Psoas muscle (tissue), 8 donors: Measurements from ENCODE around the gene PGM1. TPM values are rescaled to one million over a fixed set of nuclear protein-coding genes. Genes with fewer than 3 reads are reported as not detected.

Experiments
- ATAC-seq, 4 donors: fragments of 200-7000 bp; cut with Tn5 transposase; one replicate each; pipeline ENCODE4 v1.9.1; 2020; ENCODE audit warnings: moderate library complexity in 3 of 4, mild to moderate bottlenecking in 2 of 4
- DNase-seq, 2 donors: peaks; one replicate each; pipeline ENCODE4 v3.0.0-alpha.2; 2020
- H3K27ac ChIP-seq: fragments of 200-600 bp; one replicate; pipeline ENCODE4 v1.8.0; 2022
- H3K27me3 ChIP-seq, 3 donors: fragments of 200-600 bp in 1 of 3; one replicate each; pipeline versions ENCODE4 v1.6.1 to v1.8.0; 2013 to 2022; ENCODE audit warnings: low read length in 2 of 3, mild to moderate bottlenecking in 2 of 3, moderate library complexity in 1 of 3; ENCODE audit not compliant: insufficient read depth in 3 of 3
- H3K36me3 ChIP-seq, 2 donors: fragments of 200-600 bp in 1 of 2; one replicate each; pipeline versions ENCODE4 v1.6.1 to v1.8.0; 2013 to 2022; ENCODE audit warnings: low read depth in 1 of 2, mild to moderate bottlenecking in 1 of 2, moderate library complexity in 1 of 2; ENCODE audit not compliant: insufficient read depth in 1 of 2
- H3K4me1 ChIP-seq: fragments of 200-600 bp; one replicate; pipeline ENCODE4 v1.8.0; 2022
- H3K4me3 ChIP-seq: fragments of 200-600 bp; one replicate; pipeline ENCODE4 v1.8.0; 2022; ENCODE audit warnings: mild to moderate bottlenecking
- H3K9me3 ChIP-seq: fragments of 200-600 bp; one replicate; pipeline ENCODE4 v1.8.0; 2022
- WGBS, 3 donors: extraction: QIAGEN DNeasy Blood & Tissue Kit; methylation state at CpG; one replicate each; pipeline versions ENCODE4 v1.1.6 to v1.1.7; 2013; 5-methylcytosine and 5-hydroxymethylcytosine counted together
- intact Hi-C, 2 donors: fragments of 100-400 bp; cut with DNase I; formaldehyde crosslinking; loops; one replicate each; pipeline versions ENCODE4 v1.11.0 to v1.14.2; 2022
- polyA plus RNA-seq, 3 donors: library from polyadenylated mRNA; stranded (reverse); fragments of 200-250 nt; gene quantifications; one replicate each; pipeline ENCODE4 v1.2.3, GENCODE V29; 2013
- total RNA-seq, 4 donors: library from RNA; stranded (reverse); fragmentation: NEBNext Ultra II Directional in 2 of 4; extraction: Animal tissue kit (Norgen Biotek cat#: 25700) in 2 of 4; gene quantifications; one replicate each; pipeline versions ENCODE4 v1.2.1 to v1.2.4, GENCODE V29; 2021 to 2023
- TF ChIP-seq, protein P1 (sequence below): fragments of 200-600 bp; IDR thresholded peaks from one replicate; pipeline ENCODE4 v1.8.0; 2022; ENCODE audit warnings: antibody characterized with exemption
- donor health status: healthy with polysubstance abuse.
- donor health status: DM: no; HTN: no; CAD: no; lungs with moderate emphysema.
- donor health status: Bipolar disorder and iron deficiency.
- donor health status: healthy.
- donor health status: DM: yes; HTN: yes; CAD: no.
- donor health status: DM: no; HTN: no; CAD: no.
- donor health status: DM: no; HTN: no; CAD: no.
- donor health status: DM: yes; HTN: yes; CAD: no.

The PGM1 gene
- total and polyA plus RNA-seq, 7 donors = 59.6 to 543 (median 364) TPM

DNA sequence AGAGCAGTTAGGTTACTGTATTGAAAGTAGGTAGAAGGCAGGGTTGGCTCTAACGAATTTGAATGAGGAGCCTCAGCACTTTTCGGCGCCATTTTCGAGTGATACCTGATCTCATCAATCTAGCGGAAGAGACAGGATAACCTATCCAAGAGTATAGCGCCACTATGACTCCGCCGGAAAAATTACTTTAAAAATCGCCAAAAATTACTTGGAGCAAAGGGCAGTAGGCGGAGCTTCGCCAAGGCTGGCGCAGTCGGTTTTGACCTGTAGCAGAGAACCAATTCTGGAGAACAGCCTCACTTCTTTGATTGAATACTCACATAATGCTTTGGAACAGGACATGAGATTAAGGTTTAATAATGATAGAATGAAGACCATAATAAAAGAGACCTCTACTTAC is 44.3 kb upstream of the PGM1 start:
- 95 to 96% (median 96%) methylated on average over 13 of the region's 13 CpGs for WGBS, 3 donors
- intact Hi-C loops = no loop called here

GRCh38 chr1:63555480-63555879 is 37.7 kb upstream of the PGM1 start:
- no peak overlapping the region for H3K27ac ChIP-seq
- no peaks in the 10 kb centered on the region for H3K9me3 ChIP-seq
- H3K27me3 ChIP-seq = no peaks in the 10 kb centered on the region
- intact Hi-C loops = no loop called here
- TF ChIP-seq, protein P1, sequence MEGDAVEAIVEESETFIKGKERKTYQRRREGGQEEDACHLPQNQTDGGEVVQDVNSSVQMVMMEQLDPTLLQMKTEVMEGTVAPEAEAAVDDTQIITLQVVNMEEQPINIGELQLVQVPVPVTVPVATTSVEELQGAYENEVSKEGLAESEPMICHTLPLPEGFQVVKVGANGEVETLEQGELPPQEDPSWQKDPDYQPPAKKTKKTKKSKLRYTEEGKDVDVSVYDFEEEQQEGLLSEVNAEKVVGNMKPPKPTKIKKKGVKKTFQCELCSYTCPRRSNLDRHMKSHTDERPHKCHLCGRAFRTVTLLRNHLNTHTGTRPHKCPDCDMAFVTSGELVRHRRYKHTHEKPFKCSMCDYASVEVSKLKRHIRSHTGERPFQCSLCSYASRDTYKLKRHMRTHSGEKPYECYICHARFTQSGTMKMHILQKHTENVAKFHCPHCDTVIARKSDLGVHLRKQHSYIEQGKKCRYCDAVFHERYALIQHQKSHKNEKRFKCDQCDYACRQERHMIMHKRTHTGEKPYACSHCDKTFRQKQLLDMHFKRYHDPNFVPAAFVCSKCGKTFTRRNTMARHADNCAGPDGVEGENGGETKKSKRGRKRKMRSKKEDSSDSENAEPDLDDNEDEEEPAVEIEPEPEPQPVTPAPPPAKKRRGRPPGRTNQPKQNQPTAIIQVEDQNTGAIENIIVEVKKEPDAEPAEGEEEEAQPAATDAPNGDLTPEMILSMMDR = no peak
- DNase-seq = no peak
- ATAC-seq = no peak
- no peaks in the 10 kb centered on the region for H3K4me1 ChIP-seq
- H3K4me3 ChIP-seq = no peak overlapping the region
- H3K36me3 ChIP-seq = peaks cover 0 to 17% of the 10 kb centered on the region in 2 donors

More for the DNA sequence above, 44.3 kb upstream of the PGM1 start:
- TF ChIP-seq, protein P1 = no peak
- Histone ChIP-seq H3K27me3 (no peaks in the 10 kb centered on the region), H3K4me3 (peak overlapping the region; percentile 52), H3K9me3 (no peaks in the 10 kb centered on the region), H3K4me1 (no peaks in the 10 kb centered on the region), H3K36me3 (peaks cover 0 to 20% of the 10 kb centered on the region in 2 donors), H3K27ac (peak overlapping the region; percentile 61)
- DNase-seq (no peak), ATAC-seq (no peak)

- no peak overlapping the region for H3K27ac ChIP-seq
- intact Hi-C loops = no loop called here
- ATAC-seq = peak in 1 of 4 donors; percentile 54
- no peak overlapping the region for H3K4me3 ChIP-seq
- TF ChIP-seq, protein P1 = peak; percentile 42
- H3K4me1 ChIP-seq = no peaks in the 10 kb centered on the region
- no peaks in the 10 kb centered on the region for H3K27me3 ChIP-seq
- no peaks in the 10 kb centered on the region for H3K9me3 ChIP-seq
- 75 to 79% (median 78%) methylated on average over 6 of the region's 6 CpGs for WGBS, 3 donors
- peaks cover 0 to 12% of the 10 kb centered on the region in 2 donors for H3K36me3 ChIP-seq
- DNase-seq = no peak
Observed at GRCh38 chr1:63557365-63557987, 35.7 kb upstream of the PGM1 start.

DNA sequence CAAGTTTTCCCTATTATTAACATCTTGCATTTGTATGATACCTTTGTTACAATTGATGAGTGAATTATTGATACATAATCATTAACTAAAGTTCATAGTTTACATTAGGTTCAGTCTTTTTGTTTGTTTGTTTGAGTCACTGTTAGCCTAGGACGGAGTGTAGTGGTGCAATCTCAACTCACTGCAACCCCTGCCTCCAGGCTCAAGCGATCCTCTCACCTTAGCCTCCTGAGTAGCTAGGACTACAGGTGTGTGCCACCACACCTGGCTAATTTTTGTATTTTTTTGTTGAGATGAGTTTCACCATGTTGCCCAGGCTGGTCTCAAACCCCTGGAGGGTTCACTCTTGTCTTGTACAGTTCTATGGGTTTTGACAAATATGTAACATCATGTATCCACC is 33.9 kb upstream of the PGM1 start:
- TF ChIP-seq, protein P1 = no peak
- no peaks in the 10 kb centered on the region for H3K4me1 ChIP-seq
- H3K36me3 ChIP-seq = peaks cover 0 to 12% of the 10 kb centered on the region in 2 donors
- intact Hi-C loops = no loop called here
- no peak for DNase-seq
- no peak for ATAC-seq
- H3K27me3 ChIP-seq = no peaks in the 10 kb centered on the region
- no peak overlapping the region for H3K27ac ChIP-seq
- H3K4me3 ChIP-seq = no peak overlapping the region
- WGBS, 3 donors = 96 to 100% (median 98%) methylated on average over 2 of the region's 2 CpGs
- no peaks in the 10 kb centered on the region for H3K9me3 ChIP-seq

DNA sequence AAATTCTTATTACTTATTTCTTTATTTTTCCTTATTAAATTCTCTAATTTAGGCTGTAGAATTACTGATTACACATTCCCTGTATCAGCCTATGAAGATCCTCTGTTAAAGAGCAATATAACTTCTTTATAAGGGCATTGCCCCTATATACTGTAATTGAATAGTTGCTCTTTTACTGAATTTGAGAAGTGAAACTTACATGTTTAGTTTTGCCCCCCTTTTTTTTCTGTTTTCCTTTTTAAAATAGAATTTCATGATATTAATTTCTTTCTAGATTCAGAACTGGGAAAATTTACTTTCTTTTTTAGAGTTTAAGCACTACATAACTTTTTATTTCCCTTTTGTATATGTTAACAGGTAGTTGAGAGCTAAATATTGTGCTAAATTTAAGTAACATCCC is 29.5 kb upstream of the PGM1 start:
- no peak overlapping the region for H3K4me3 ChIP-seq

More for the DNA sequence above, 29.5 kb upstream of the PGM1 start:
- Histone ChIP-seq H3K4me1 (no peaks in the 10 kb centered on the region), H3K27me3 (no peaks in the 10 kb centered on the region), H3K9me3 (no peaks in the 10 kb centered on the region), H3K36me3 (peaks cover 0 to 15% of the 10 kb centered on the region in 2 donors), H3K27ac (no peak overlapping the region)
- TF ChIP-seq, protein P1 = no peak
- intact Hi-C loops = loop anchor here in 1 of 2 donors (10.0 kb wide), 1 partner anchor 681 kb away; no protein-coding TSS in a partner anchor
- ATAC-seq (no peak), DNase-seq (no peak)
